GM13976 (cell line): ENCODE data around the gene SYTL5.

Source experiments
- DNase-seq: peaks from one replicate; pipeline ENCODE4 v3.0.0; 2012; ENCODE audit warnings: low spot score
- CTCF ChIP-seq: IDR thresholded peaks from 2 replicates; pipeline ENCODE4 v1.5.1; 2012; ENCODE audit warnings: borderline replicate concordance, mild to moderate bottlenecking; ENCODE audit not compliant: insufficient read depth; ENCODE audit errors: extremely low read depth, missing control alignments, control extremely low read depth
- in situ Hi-C: fragments of 300-500 bp; cut with MboI; formaldehyde crosslinking; loops from one replicate; pipeline ENCODE4 v1.12.0; 2022; ENCODE audit warnings: low sequenced_read_pairs, mixed read lengths, inconsistent platforms; ENCODE audit not compliant: unreplicated experiment

SYTL5 gene

GRCh38 chrX:37995428-37995827, 10.9 kb upstream of the SYTL5 start:
- no peak for DNase-seq
- in situ Hi-C loops: no loop called here
- TF ChIP-seq CTCF: no peak

GRCh38 chrX:37997096-37997495, 9.3 kb upstream of the SYTL5 start:
- DNase-seq: no peak
- no peak for TF ChIP-seq CTCF
- in situ Hi-C loops: no loop called here

- TF ChIP-seq CTCF: no peak
- no peak for DNase-seq
- in situ Hi-C loops: no loop called here
Measured at GRCh38 chrX:37998586-37999262, 7.6 kb upstream of the SYTL5 start.

GRCh38 chrX:38000706-38001105, 5.6 kb upstream of the SYTL5 start:
- in situ Hi-C loops: no loop called here
- no peak for DNase-seq
- no peak for TF ChIP-seq CTCF

- TF ChIP-seq CTCF: no peak
- DNase-seq: no peak
- in situ Hi-C loops: no loop called here
Measured at GRCh38 chrX:38004046-38004445, 2.3 kb upstream of the SYTL5 start.

GRCh38 chrX:38006778-38007177, 425 bp downstream of the SYTL5 start:
- TF ChIP-seq CTCF: no peak
- DNase-seq: no peak
- in situ Hi-C loops: no loop called here
